AG08396 (cell line): Measurements from ENCODE around the gene ADGRD1.
"Not testable (repeated sequence)": the region's sequence is repeated elsewhere in the genome, so short reads cannot be mapped to it uniquely, and the experiment has no call there.

Source experiments
- DNase-seq: peaks from one replicate; pipeline ENCODE4 v3.0.0; 2012; ENCODE audit warnings: low spot score, mixed read lengths

Gene ADGRD1

DNA sequence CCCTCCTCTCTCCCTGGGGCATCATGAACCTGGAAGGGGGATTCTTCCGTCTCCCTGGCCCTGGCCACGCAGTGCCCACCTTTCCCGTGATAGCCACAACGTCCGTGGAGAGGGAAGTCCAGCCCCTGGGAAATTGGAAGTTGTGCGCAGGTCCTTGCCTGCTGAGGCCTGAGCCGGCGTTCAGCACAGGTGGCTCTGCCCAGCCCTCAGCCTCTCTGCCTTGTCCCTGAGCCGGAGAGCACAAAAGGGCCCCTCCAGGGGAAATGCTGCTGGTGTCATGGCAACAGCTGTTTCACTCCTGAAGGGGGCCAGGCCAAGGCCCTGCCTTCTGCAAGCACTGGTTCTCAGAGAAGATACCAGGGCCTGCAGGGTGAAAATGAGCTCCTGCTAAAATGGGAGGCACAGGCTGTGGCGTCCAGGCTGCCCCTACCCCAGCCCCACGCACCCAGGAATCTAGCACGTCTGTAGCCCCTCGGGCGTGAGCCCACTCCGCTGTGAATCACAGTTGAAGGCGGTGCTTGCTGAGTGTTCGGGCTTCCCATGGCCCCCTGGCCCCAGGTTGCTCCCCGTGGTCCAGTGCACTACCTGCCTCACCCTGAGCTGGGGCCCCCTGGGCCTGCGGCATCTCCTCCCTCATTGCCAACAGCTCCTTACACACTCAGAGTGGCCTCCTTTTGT lies 149.4 kb downstream of the ADGRD1 start:
- DNase-seq = no peak

DNA sequence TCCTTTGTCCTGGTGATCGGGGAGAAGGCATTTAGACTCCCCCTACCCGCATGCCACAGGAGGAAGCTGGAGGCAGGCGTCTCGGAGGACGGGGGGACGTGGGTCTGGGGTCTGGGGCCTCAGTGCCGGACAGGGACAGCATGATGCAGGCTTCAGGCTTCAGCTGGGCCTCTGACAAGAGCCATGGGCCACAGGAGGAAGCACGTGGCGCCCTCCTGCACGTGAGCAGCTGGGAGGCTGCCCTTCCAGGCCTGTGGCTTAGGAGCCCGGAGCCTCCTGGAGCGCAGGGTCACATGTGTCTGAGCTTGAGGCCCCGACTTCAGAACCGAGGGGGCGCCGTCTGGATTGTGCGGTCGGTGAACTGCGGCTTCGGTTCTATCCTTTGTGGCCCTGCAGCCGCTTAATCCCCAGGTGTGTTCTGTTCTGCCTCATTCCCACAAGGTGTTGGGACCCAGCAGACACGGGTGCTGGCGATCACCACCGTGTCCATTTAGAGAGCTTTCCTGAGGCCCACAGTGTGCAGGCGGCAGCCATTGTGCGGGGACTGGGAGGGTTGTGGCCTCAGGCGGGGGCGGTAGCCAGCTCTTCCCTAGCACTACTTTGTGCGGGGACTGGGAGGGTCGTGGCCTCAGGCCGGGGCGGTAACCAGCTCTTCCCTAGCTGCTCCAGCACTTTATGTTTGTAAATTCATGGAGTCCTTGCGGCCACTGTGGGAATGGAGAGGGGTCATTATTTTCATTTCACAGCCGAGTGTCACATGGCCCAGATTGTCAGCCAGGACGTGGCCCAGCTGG lies 150.2 kb downstream of the ADGRD1 start:
- no peak for DNase-seq

DNA sequence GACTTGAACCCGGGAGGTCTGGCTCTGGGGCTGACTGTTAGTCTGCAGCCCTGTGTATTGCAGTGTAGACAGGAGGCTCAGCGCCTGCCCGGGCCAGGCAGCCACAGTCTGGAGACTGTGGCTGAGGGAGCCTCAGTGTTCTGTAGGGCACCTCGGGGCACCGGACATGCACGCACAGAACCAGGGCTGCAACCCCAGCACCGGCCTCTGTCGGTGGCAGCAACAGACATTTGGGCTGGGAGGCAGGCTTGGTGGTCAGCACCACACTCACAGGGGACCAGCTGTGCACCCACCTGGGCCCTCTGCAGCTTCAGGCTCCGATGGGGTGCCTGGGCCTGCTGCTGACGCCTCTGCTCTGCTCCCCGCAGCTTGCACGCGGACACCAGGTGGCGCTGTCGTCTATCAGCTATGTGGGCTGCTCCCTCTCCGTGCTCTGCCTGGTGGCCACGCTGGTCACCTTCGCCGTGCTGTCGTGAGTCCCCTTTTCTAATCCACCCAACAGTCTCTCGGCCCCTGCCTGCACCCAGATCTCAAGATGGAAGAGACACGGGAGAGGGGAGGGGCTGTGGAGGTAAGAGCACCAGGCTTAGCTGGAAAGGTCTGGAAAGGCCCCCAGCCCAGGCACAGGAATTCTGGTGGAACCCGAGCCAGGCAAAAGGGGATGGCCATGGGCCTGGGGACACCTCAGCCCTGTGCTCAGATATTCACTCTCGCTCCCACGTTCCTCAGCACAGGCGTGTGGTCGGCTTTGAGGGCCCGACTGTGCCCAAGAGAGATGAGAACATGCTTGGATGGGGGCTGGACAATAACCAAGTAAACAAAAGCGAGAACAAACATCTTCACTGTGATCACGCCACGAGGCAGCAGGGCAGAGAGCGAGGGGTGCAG lies 151.0 kb downstream of the ADGRD1 start:
- peak; percentile 76 for DNase-seq

DNA sequence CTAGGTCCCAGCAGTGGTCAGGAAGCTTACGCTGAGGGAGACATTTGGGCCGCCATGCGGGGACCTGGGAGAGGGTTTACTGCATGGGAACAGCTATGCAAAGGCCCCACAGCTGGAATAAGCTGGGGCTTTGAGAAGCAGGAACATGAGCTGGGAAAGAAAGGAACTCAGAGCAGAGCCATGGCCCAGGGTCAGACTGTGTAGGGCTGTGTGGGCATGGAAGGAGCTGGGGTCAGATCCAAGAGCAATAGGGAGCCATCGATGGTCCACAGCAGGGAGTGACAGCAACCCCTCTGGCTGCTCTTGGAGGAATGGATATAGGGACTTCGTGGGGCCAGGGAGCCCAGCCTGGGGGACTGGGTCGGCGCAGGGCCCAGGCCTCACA lies 151.6 kb downstream of the ADGRD1 start:
- no peak for DNase-seq

DNA sequence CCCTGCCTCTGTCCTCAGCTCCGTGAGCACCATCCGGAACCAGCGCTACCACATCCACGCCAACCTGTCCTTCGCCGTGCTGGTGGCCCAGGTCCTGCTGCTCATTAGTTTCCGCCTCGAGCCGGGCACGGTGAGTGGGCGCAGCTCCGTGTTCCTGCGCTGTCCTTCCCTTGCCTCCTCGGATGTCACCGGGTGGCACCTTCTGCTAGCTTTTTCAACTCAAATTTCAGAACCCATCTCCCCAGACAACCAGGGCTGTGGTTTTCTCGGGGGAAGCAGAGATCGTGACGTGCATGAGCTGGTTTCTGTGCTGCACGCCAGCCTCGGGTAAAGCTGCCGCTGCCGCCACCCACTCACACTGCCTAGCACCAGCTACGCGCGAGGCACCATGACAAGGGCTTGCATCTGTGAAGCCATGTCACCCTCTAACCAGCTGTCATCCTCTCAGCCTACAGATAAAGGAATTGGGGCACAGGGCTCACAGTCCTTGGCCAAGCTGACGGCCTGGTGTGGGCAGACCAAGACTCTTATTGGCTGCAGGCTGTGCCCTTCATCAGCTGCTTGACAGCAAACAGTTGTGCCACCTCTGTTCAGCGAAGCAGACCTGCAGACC lies 152.1 kb downstream of the ADGRD1 start:
- DNase-seq = no peak

DNA sequence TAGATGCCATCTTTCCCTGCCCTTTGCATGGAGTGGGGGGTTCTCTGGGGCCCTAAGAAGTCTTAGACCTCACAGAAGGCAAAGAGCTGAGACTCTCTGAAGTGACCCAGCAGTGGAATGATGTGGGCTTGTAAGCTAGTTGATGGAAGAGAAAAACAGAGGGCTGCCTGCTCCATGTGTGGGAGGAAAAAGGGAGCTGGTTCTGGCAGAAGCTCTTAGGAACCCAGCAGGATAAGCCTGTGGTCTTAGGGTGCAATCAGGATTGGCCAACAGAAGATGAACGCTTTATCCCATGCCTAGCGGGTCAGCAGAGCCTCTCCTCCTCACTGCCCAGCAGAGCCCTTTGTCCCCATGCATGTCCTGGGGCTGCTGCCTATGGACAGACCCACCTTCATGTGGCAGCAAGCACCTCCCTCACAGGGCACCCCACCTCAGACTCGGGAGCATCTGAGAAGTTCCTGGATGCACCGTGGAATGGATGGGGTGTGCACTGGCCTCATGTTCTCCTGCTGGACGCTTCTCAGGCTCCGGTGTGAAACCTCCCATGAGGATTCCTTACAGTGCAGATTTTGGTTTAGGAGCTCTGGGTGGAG lies 152.7 kb downstream of the ADGRD1 start:
- DNase-seq = no peak

DNA sequence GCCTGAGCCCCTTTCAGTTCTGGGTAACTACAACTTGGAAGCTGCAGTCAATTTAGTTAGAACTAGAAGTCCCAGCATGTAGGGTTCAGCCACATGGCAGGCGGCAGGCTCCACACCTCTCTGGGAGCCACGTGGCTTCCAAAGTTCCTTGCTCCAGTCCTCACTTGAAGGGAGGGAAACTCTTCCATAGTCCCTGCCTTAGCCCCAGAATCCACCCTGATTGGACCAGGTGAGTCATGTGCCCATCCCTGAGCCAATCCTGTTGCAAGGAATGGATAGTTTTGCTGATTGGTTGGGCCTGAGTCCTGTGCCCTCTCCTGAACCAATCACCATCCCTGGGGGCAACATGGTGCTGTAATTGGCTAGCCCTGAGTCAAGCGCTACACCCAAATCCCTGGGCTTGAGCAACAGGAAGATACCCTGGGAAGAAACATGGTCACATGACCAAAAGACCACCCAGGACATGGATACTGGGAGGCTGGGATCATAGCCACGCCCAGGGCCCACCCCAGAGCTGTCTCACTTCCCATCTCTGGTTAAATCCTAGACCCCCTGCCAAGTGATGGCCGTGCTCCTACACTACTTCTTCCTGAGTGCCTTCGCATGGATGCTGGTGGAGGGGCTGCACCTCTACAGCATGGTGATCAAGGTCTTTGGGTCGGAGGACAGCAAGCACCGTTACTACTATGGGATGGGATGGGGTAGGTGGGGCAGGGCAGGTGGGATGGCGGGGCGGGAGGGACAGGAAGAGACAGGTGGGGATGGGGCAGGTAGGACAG lies 154.7 kb downstream of the ADGRD1 start:
- no peak for DNase-seq

DNA sequence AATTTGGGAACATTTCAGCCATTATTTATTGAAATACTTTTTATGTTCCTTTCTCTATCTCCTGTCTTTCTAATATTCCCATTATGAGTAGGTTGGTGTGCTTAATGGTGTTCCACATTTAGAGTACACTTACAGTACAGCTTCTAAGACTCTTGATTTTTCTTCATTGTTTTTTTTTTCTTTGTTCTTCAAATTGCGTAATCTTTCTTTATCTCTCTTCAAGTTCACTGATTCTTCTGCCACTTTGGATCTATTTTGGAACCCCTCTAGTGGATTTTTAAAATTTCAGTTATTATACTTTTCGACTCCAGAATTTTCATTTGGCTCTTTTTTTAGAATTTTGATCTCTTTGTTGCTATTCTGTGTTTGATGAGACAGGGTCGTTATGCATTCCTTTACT lies 157.7 kb downstream of the ADGRD1 start:
- DNase-seq = no peak

DNA sequence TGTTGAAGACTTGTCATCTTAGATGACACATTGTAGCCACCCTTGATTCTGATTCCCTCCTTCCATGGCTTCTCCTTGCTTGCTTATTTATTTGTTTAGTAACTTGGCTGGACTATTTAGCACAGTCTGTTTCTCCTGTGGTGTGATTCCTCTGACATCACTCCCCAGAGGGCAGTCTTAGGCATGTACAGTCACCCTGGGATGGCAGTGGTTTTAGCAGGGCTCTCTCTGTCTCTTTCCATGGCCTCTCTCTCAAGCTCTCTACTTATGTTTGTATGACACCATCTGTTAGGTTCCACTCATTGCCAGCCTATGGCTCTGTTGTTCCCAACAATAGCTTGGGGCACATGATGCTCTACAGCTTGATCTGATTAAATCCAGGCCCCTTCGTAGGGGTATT lies 158.3 kb downstream of the ADGRD1 start:
- DNase-seq = no peak

DNA sequence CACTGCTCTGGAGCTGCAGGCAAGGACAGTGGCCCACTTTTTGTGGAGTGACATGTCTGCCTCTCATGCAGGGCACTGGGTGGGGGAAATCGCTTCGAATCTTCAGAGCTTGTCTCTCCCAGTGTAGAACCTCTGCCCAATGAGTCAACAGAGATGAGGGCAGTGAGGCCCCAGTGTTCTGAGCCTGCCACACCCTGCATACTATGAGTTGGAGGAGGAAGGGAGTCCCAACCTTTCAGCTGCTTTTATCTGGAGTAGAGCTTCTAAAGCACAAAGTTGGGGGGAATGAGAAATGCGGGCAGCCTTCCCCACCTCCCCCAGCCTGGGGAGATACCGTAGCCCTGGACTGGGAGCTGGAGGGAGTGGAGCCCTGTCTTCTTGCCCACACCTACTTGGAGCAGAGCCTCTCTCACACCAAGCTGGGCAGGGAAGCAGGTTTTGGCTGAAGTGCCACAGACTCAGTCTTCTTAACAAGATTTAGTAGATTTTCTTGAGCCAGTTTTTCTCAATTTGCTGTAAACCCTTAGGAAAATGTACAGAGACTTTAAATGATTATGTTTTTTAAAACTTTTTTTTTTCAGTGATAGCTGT lies 159.1 kb downstream of the ADGRD1 start:
- DNase-seq = no peak

DNA sequence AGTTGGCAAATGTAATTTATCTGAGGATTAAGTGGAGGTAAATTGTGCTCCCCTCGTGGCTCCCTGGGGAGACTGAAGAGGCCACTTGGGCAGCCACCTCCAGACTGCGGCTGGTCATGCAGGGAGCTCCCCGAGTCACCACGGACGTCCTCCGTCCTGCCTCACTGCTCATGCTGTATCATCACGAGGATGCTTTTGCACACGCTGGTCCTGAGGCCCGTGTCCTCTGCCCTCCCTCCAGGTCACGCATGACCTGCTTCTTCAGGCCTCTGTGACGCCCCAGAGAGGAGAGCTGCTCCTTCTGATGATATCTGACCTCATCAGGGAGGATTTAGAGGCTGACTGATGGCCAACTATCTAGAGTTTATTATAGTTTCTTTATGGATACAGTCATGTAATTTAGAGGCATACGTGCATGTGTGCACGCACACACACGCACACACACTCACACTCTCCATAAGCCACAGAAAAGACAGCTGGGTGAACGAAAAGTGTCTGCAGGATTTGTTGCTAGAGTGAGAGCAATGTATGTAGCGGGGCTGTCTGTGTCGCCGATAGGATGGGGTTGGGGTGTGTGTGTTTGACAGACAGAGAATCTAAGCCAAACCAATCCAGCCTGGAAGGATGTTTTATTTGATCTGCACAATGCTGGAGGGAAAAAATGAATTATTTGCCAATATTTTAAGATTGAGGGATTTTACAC lies 160.0 kb downstream of the ADGRD1 start:
- no peak for DNase-seq

DNA sequence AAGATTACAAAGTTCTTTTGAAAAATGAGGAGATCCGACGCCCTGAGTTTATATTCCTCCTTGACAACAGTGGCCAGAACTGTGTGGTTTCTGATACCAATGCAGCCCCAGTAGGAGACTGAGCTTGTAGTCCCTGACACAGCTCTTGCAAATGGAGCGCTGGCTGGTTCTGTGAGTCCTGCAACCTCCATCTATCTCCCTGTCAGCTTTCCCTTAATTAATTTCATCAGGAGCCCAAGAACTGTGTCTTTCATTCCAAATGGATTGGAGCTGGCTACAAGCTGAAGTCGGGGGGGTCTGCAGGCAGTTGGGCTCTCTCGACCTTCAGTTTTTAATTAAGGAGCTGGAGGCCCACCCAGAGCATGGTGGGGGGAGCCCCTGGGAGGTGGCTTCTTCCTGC lies 160.6 kb downstream of the ADGRD1 start:
- no peak for DNase-seq

DNA sequence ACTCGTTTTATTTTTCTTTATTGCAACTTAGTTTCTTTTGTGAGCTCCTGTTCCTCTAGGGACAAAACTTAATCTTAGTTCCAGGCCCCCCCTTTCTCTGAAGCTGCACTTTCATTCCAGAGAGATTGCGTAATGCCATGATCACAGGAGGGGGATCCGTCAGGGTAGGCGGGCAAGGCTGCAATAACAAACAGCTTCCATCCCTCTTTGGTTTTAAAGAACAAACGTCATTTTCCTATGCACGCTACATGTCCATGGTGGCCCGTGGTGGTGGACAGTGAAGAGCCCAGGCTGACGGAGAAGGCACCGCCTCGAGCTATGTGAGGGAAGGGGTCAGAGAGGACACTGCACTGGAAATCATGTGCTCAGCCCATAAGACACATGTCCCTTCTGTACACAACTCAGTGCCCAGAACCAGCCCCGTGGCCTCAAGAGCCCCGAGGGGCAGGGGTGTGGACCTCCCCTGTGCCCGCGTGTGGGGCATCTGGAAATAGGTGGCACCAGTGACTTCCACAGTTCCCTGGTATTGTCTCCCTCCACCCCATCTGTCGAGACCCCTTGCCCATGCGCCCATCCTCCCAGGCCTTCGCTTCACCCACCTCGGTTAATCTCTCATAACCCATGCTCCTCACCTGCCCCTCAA lies 161.4 kb downstream of the ADGRD1 start:
- no peak for DNase-seq

DNA sequence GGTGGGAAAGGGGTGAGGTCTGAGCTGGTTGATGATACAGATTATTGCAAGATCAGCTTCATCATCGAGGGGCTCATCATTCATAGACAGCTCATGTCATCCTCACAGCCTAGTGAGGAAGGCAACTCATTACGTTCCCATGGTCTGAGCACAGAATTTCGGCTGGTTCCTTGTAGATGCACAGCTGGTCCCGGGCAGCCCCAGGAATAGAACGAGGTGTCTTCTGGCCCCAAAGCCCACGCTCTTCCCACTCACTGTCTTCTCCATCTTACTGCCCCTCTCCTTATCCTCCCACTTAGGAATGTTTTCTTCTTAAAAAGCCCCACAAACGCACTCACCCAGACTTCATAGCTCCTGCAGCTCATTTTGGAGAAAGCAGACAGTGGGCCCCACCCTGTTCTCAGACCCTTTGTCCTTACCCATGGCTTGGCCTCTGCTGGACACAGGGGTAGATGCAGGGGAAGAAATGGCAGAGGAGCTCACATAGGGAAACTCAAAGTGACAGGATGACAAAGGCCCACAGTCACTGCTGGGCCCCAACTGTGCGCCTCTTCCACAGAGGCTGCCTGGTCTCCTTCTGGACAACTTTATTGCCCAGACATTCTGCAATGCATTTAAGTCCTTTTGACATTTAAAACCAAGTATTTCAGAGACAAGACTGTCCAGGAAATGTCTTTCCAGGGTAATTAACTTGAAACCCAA lies 162.2 kb downstream of the ADGRD1 start:
- no peak for DNase-seq

DNA sequence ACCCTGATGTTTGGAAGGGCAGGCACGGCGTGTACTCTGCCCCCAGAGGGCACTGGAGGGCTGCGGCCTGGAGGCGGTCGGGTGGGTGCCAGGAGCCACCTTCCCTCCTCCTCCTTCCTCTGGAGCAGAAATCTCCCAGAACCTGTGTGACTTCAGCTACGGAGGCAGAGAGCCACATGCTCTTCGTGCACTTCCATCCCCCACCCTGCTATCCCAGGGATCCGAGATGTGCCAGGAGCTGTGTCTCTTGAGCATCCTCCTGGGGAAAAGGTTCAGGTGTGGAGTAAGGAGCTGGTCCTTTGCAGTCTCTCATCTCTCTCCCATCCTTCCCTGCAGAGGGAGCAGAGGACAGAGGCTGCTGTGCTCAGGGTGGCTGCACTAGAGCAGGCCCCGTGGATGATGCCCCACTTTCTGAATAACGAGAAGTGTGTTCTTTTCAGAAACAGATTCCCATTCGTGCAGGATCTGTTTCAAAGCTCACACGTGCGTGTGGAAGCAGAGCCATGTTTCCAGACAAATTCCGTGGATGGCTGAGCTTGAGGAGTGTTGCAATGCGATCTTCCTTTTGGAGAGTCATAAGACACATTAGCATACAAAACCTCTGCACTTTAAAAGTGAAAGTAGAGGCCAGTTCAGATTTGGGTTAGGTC lies 162.9 kb downstream of the ADGRD1 start:
- no peak for DNase-seq

DNA sequence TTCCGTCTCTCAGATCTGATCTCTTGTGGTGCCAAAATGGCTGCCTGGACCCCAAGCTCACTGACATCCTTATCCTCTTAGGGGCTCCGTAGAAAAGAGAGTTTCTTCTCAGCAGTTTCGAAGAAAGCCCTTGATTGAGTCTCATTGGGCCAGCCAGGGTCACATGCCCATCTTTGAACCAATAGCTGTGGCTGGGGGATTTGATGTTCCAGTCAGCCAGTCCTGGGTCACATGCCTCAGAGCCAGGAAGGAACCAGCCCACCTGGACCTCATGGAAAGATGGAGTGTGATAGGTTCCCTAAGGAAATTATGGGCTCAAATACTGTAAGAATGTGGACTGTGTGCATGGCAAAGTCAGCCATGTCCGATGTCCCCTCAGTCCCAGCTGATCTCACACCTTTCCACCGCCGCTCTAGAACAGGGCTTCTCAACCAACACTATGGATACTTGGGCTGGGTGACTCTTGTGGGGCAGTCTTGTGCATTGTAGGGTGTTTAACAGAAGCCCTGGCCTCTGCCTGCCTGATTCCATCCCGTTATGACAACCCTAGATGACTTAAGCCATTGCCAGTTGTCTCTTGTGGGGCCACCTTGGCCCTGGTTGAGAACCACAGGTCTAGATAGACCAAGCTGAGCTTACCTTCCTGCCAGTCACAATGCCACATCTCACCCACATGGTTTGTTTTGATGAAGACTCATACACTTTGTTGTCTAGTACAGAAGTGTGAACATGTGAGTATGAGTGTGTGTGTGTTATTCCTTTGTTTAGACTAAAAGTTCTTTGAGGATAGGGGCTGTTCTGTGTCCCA lies 163.9 kb downstream of the ADGRD1 start:
- DNase-seq = no peak

DNA sequence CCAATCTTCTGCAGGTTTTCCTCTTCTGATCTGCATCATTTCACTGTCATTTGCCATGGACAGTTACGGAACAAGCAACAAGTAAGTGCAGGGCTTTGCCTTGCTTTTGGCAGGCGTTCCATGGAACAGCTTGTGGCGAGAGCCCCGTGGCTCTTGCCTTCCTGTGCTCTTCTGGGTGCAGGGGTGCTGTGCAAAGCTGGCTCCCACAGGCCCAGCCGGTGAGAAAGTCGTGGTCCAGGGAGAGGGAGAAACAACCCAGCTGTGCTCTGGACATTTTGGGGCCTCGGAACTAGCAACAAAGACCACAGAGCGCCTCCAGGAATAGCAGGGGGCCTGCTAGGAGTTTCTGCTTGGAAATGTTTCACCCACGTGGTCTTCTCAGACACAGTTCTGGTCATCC lies 164.7 kb downstream of the ADGRD1 start:
- no peak for DNase-seq

DNA sequence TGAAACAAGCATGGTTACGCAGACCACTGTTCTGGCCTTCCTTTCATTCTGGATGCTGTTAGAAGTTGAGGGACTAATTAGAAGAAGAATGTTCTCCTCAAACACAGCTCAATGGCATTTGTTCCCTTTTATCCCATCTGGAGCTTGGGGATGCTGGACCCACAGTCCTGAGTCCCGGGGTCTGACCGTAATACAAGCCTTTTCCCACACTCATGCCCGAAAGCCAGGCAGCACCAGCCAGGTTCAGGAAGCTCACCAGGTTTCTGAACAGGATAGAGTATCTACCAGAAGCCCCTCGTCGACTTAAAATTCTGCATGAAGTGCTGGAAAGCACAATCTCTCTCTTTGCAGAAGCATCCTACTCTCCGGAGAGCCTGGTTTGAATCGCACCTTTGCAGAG lies 165.6 kb downstream of the ADGRD1 start:
- DNase-seq = not testable (repeated sequence)
